ENCODE data around the gene SHC4. TPM values are rescaled to one million over a fixed set of nuclear protein-coding genes. Genes with fewer than 3 reads are reported as not detected.

Gene SHC4
- total and polyA plus RNA-seq, 2 of the 8 experiments (the other 6 are each of a cell fraction or from before 2014, with no cell fraction given): 0.15 to 0.30 TPM

GRCh38 chr15:48928877-48929538 lies 34.7 kb downstream of the SHC4 start:
- no peaks in the 10 kb centered on the region for H3K79me1 ChIP-seq (ENCODE audit: low read depth, low read length)
- H3K27me3 ChIP-seq (replicated peaks in 1 of 4; ENCODE audit: control insufficient read depth in 3 of 4, extremely low read depth in 1 of 4, insufficient read depth in 3 of 4, low read length in 3 of 4): peaks cover 0 to 1% (median 0%) of the 10 kb centered on the region in 4 experiments; a peak in 1 of 7 replicates
- H3K27ac ChIP-seq (ENCODE audit: low read depth, low read length): no peak overlapping the region
- H3K14ac ChIP-seq (ENCODE audit: insufficient read length): no peak overlapping the region
- no peaks in the 10 kb centered on the region for H3K9me3 ChIP-seq (ENCODE audit: insufficient read depth in 2 of 2, low read depth in 1 of 2, low read length in 1 of 2)
- H2AK5ac ChIP-seq (ENCODE audit: low read depth, low read length): no peak overlapping the region
- H2BK12ac ChIP-seq (ENCODE audit: low read depth, low read length): no peak overlapping the region
- WGBS, 2 experiments (ENCODE audit: extremely low coverage in 1 of 2, insufficient coverage in 1 of 2, insufficient read length in 1 of 2, insufficient replicate concordance in 2 of 2, low coverage in 1 of 2, low lambda C conversion rate in 2 of 2, missing lambda C conversion rate in 1 of 2): 97% methylated on average over 6 of the region's 6 CpGs; no CpG with 5 or more reads in 1 of the 2 experiments
- H3K4me1 ChIP-seq (replicated peaks in 1 of 4; ENCODE audit: control insufficient read depth in 3 of 4, insufficient read depth in 4 of 4, low read length in 3 of 4): no peaks in the 10 kb centered on the region
- no peak overlapping the region for H3K4me2 ChIP-seq (ENCODE audit: insufficient read depth in 1 of 2, low read depth in 2 of 2, low read length in 2 of 2)
- H4K20me1 ChIP-seq (replicated peaks in 1 of 2; ENCODE audit: control insufficient read depth in 1 of 2, insufficient read depth in 2 of 2, low read length in 2 of 2): no peaks in the 10 kb centered on the region
- no peak overlapping the region for H2BK15ac ChIP-seq (ENCODE audit: low read length)
- no peak overlapping the region; the same call in 1 of the 2 replicates for H4K8ac ChIP-seq (ENCODE audit: extremely low read depth, insufficient read depth, low read length)
- H4K5ac ChIP-seq (ENCODE audit: insufficient read length, low read depth, low read length): no peak overlapping the region
- no peak overlapping the region for H2BK5ac ChIP-seq (ENCODE audit: low read depth, low read length)
- no peaks in the 10 kb centered on the region for H3K79me2 ChIP-seq (ENCODE audit: control insufficient read depth in 1 of 2, insufficient read depth in 2 of 2, low read length in 2 of 2)
- no peak overlapping the region for H4K91ac ChIP-seq (replicated peaks; ENCODE audit: insufficient read length, low read length)
- no peak overlapping the region for H2AFZ ChIP-seq (ENCODE audit: low read length)
- no peak overlapping the region for H2BK120ac ChIP-seq (replicated peaks; ENCODE audit: low read depth, low read length)
- H3K4me3 ChIP-seq (ENCODE audit: extremely low read depth in 1 of 4, insufficient read depth in 2 of 4, low read depth in 3 of 4, low read length in 4 of 4): no peak overlapping the region
- no peak overlapping the region for H3K23ac ChIP-seq (ENCODE audit: insufficient read length)
- H3K36me3 ChIP-seq (ENCODE audit: control insufficient read depth in 2 of 4, insufficient read depth in 4 of 4, low read length in 3 of 4): no peaks in the 10 kb centered on the region
- H3K4ac ChIP-seq (replicated peaks; ENCODE audit: insufficient read length, low read depth, low read length): no peak overlapping the region
- H3K56ac ChIP-seq (replicated peaks; ENCODE audit: insufficient read length, low read depth, low read length): no peak overlapping the region
- no peak for DNase-seq (ENCODE audit: low read depth in 1 of 2, low spot score in 2 of 2)
- no peak overlapping the region for H2BK20ac ChIP-seq (ENCODE audit: low read length)
- ChIA-PET POLR2A (ENCODE audit: partially characterized antibody) (no interaction called here), CTCF (ENCODE audit: partially characterized antibody) (interaction anchor here (0.7 kb wide), 1 partner anchor 40 kb away, joined by 3 read pairs; no protein-coding TSS in a partner anchor)
- H3K23me2 ChIP-seq (ENCODE audit: low read depth, low read length): no peaks in the 10 kb centered on the region
- H3K9ac ChIP-seq (replicated peaks in 1 of 4; ENCODE audit: extremely low read depth in 1 of 4, low read depth in 3 of 4, low read length in 3 of 4): no peak overlapping the region
- no peak overlapping the region for H3K18ac ChIP-seq (ENCODE audit: extremely low read depth, low read length)
- FAIRE-seq: no peak
- TF ChIP-seq ZNF274 (IDR thresholded peaks at IDR 0.05; ENCODE audit: borderline replicate concordance, extremely low read depth, low read length) (no peak), TAF1 (IDR thresholded peaks at IDR 0.05; ENCODE audit: low read depth, low read length) (no peak), JUND (IDR thresholded peaks at IDR 0.05; ENCODE audit: low read length) (no peak), BACH1 (IDR thresholded peaks at IDR 0.05; ENCODE audit: low read length) (no peak), CTCF (IDR thresholded peaks at IDR 0.05; ENCODE audit: control extremely low read depth in 1 of 3, insufficient read depth in 1 of 3, low read depth in 1 of 3, low read length in 3 of 3) (no peak), HDAC6 (IDR thresholded peaks at IDR 0.05; ENCODE audit: low read depth, low read length) (no peak), TEAD4 (IDR thresholded peaks at IDR 0.05; ENCODE audit: low read depth, low read length) (no peak), CBX5 (IDR thresholded peaks at IDR 0.05; ENCODE audit: low read depth, low read length) (no peak), CBX8 (IDR thresholded peaks at IDR 0.05; ENCODE audit: borderline replicate concordance, low read depth, low read length) (no peak), CHD2 (IDR thresholded peaks at IDR 0.05; ENCODE audit: low read length) (no peak), SP4 (IDR thresholded peaks at IDR 0.05; ENCODE audit: low read length) (no peak), KDM1A (IDR thresholded peaks at IDR 0.05; ENCODE audit: borderline replicate concordance, low read length) (no peak)
